Coronary artery (tissue), 2 donors: ENCODE measurements around the gene FOXP1.
A peak's percentile ranks its signal among the peaks of the same experiment; 100 is the strongest.

Experiments used
- DNase-seq: peaks from one replicate; pipeline ENCODE4 v3.0.0-alpha.2; 2017; ENCODE audit warnings: low spot score
- H3K27ac ChIP-seq, 2 donors: fragments of 200-600 bp; sonication (generic); one replicate each; pipeline ENCODE4 v1.5.1; 2016 to 2019
- H3K4me3 ChIP-seq: fragments of 200-600 bp; sonication (generic); 2 replicates; pipeline ENCODE4 v1.5.1; 2016; ENCODE audit warnings: mild to moderate bottlenecking, moderate library complexity
- CTCF ChIP-seq: fragments of 200-600 bp; sonication (generic); IDR thresholded peaks from one replicate; pipeline ENCODE4 v1.5.1; 2019; ENCODE audit warnings: antibody characterized with exemption

The FOXP1 gene

GRCh38 chr3:71392251-71392650, 191.3 kb downstream of the FOXP1 start:
- Histone ChIP-seq H3K27ac (no peak overlapping the region), H3K4me3 (no peak overlapping the region)
- TF ChIP-seq CTCF, result no peak
- DNase-seq, result no peak

- TF ChIP-seq CTCF, result no peak
- DNase-seq, result no peak
- H3K27ac ChIP-seq, result peak overlapping the region in 1 of 2 donors; percentile 12
- H3K4me3 ChIP-seq, result no peak overlapping the region
Measured at GRCh38 chr3:71391361-71391760, 192.2 kb downstream of the FOXP1 start.

- no peak for DNase-seq
- peak overlapping the region in 1 of 2 donors; percentile 66 for H3K27ac ChIP-seq
- TF ChIP-seq CTCF, result no peak
- peak overlapping the region; percentile 44 for H3K4me3 ChIP-seq
Measured at GRCh38 chr3:71389911-71390573, 193.5 kb downstream of the FOXP1 start.

- Histone ChIP-seq H3K4me3 (no peak overlapping the region), H3K27ac (no peak overlapping the region)
- no peak for DNase-seq
- TF ChIP-seq CTCF, result no peak
Measured at GRCh38 chr3:71389191-71389590, 194.3 kb downstream of the FOXP1 start.

GRCh38 chr3:71388535-71389120, 194.9 kb downstream of the FOXP1 start:
- no peak for DNase-seq
- Histone ChIP-seq H3K4me3 (no peak overlapping the region), H3K27ac (no peak overlapping the region)
- no peak for TF ChIP-seq CTCF

- no peak for TF ChIP-seq CTCF
- Histone ChIP-seq H3K4me3 (no peak overlapping the region), H3K27ac (no peak overlapping the region)
- DNase-seq, result no peak
Measured at GRCh38 chr3:71387586-71387985, 195.9 kb downstream of the FOXP1 start.
